GM18858 (cell line): ENCODE measurements around the gene C9orf152.
"Not testable (repeated sequence)": the region's sequence is repeated elsewhere in the genome, so short reads cannot be mapped to it uniquely, and the experiment has no call there.

Experiments
- ATAC-seq: cut with Tn5 transposase; IDR thresholded peaks from one replicate; pipeline ENCODE4 v1.9.1; 2021; ENCODE audit not compliant: unreplicated experiment

The C9orf152 gene

GRCh38 chr9:110208031-110208430, at the start of gene C9orf152:
Gene C9orf152, minus strand, starts transcription at chr9:110208159. Its CDS starts 580 bp downstream, at chr9:110207579.
- no peak for ATAC-seq

GRCh38 chr9:110257097-110257841, 49.3 kb upstream of the C9orf152 start:
- ATAC-seq = no peak

GRCh38 chr9:110256380-110257096, 48.6 kb upstream of the C9orf152 start, which contains the start of gene TXN:
Gene TXN, minus strand, starts transcription at chr9:110256507. Its CDS starts 72 bp downstream, at chr9:110256435.
- ATAC-seq = peak; percentile 61

- peak; percentile 9 for ATAC-seq
These were observed 47.8 kb upstream of the C9orf152 start for GRCh38 chr9:110255463-110256379.

GRCh38 chr9:110255034-110255462, 47.1 kb upstream of the C9orf152 start:
- no peak for ATAC-seq

- no peak for ATAC-seq
These were observed 46.5 kb upstream of the C9orf152 start for GRCh38 chr9:110254500-110254899.

- ATAC-seq = no peak
These were observed 44.7 kb upstream of the C9orf152 start for GRCh38 chr9:110252509-110253139.

- ATAC-seq = not testable (repeated sequence)
These were observed 43.8 kb upstream of the C9orf152 start for GRCh38 chr9:110251770-110252169.

GRCh38 chr9:110251212-110251611, 43.3 kb upstream of the C9orf152 start:
- no peak for ATAC-seq

GRCh38 chr9:110249603-110250002, 41.6 kb upstream of the C9orf152 start:
- ATAC-seq = no peak

GRCh38 chr9:110248361-110248760, 40.4 kb upstream of the C9orf152 start:
- no peak for ATAC-seq

GRCh38 chr9:110246214-110246613, 38.3 kb upstream of the C9orf152 start:
- no peak for ATAC-seq

GRCh38 chr9:110244616-110245015, 36.7 kb upstream of the C9orf152 start:
- ATAC-seq = no peak

- no peak for ATAC-seq
These were observed 33.9 kb upstream of the C9orf152 start for GRCh38 chr9:110241858-110242321.

GRCh38 chr9:110241260-110241857, 33.4 kb upstream of the C9orf152 start:
- no peak for ATAC-seq

- ATAC-seq = no peak
These were observed 32.2 kb upstream of the C9orf152 start for GRCh38 chr9:110240198-110240597.

- ATAC-seq = no peak
These were observed 20.4 kb upstream of the C9orf152 start for GRCh38 chr9:110228321-110228720.

- ATAC-seq = no peak
These were observed 16.6 kb upstream of the C9orf152 start for GRCh38 chr9:110224583-110224982.

- ATAC-seq = no peak
These were observed 12.8 kb upstream of the C9orf152 start for GRCh38 chr9:110220809-110221208.

GRCh38 chr9:110217656-110218099, 9.7 kb upstream of the C9orf152 start:
- ATAC-seq = no peak
